Measurements from ENCODE around the gene MMP2.

Gene MMP2

DNA sequence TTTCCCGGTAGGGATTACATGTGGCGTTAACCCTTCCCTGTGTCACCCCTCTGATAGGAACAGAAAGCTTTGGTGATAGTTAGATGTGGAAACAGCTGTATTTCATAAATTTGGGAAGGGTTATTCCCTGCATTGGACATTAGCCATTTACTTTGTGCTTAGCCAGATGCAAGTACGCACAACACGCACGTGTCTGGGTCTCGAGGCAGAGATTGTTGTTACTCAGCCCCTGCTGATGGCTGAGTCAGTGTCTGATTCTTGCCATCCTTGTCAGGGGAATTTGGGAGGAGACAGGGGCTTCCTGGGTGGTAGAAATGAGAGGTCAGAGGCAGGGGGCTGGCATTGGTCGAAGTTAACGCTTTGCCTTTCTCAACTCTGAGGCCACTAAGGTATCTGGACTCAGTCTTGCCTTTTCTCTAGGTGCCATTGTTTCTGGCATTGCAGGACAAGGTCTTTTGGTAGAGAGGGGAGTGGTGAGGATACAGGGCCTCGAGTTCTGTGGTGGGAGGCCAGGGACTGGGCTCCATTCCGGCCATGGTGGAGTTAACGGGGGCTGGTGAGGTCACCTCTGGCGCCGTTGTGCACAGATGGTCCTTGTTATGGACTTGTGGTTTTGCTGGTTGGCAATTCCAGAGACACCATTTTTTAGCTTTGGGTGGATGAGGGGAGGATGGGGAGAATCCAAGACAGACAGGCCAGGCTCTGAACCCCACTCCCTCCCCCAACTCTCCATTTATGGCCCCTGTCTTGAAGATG, 8.2 kb downstream of the MMP2 start:
- Histone ChIP-seq H3K4me2 (ENCODE audit: low read depth, low read length, poor library complexity, severe bottlenecking) (no peak overlapping the region), H3K9me3 (ENCODE audit: insufficient read depth, low read length) (no peaks in the 10 kb centered on the region), H3K27ac (ENCODE audit: low read depth, low read length) (no peak overlapping the region), H3K36me3 (ENCODE audit: low read length) (no peaks in the 10 kb centered on the region), H3K4me3 (ENCODE audit: insufficient read depth, low read length, poor library complexity, severe bottlenecking) (no peak overlapping the region), H3K9me2 (replicated peaks; ENCODE audit: insufficient read depth, low read length) (no peaks in the 10 kb centered on the region), H3K79me2 (ENCODE audit: insufficient read depth, low read length) (no peaks in the 10 kb centered on the region), H3K9ac (ENCODE audit: low read length) (no peak overlapping the region), H4K20me1 (ENCODE audit: low read depth, low read length) (no peaks in the 10 kb centered on the region), H3F3A (ENCODE audit: insufficient read depth) (no peaks in the 10 kb centered on the region), H2AFZ (ENCODE audit: low read depth, low read length, severe bottlenecking) (no peak overlapping the region), H3K27me3 (ENCODE audit: low read length) (no peaks in the 10 kb centered on the region)
- no peak for TF ChIP-seq EZH2phosphoT487 (conservative IDR thresholded peaks at IDR 0.05; ENCODE audit: low read length)
- TF ChIP-seq CTCF (IDR thresholded peaks at IDR 0.05; ENCODE audit: insufficient read depth, low read length, poor library complexity, severe bottlenecking) = no peak

DNA sequence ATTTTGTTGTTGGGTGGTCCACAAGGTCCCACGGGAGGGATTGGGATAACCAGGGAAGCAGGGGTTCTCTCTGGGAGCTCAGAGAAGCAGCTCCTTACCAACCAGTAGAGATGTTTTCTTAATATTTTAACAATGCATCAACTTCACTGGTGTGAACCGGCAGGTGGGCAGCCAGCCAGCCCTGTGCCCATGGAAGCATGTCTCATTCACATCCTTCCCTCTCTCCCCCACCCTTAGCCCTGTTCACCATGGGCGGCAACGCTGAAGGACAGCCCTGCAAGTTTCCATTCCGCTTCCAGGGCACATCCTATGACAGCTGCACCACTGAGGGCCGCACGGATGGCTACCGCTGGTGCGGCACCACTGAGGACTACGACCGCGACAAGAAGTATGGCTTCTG, 9.3 kb downstream of the MMP2 start:
- no peak overlapping the region for H2AFZ ChIP-seq (ENCODE audit: low read depth, low read length, severe bottlenecking)
- H3K79me2 ChIP-seq (ENCODE audit: insufficient read depth, low read length) = no peaks in the 10 kb centered on the region
- H3K9me2 ChIP-seq (replicated peaks; ENCODE audit: insufficient read depth, low read length) = no peaks in the 10 kb centered on the region
- H3K27me3 ChIP-seq (ENCODE audit: low read length) = no peaks in the 10 kb centered on the region
- H3K4me3 ChIP-seq (ENCODE audit: insufficient read depth, low read length, poor library complexity, severe bottlenecking) = no peak overlapping the region
- no peaks in the 10 kb centered on the region for H3F3A ChIP-seq (ENCODE audit: insufficient read depth)
- no peaks in the 10 kb centered on the region for H3K36me3 ChIP-seq (ENCODE audit: low read length)
- no peak for TF ChIP-seq CTCF (IDR thresholded peaks at IDR 0.05; ENCODE audit: insufficient read depth, low read length, poor library complexity, severe bottlenecking)
- TF ChIP-seq EZH2phosphoT487 (conservative IDR thresholded peaks at IDR 0.05; ENCODE audit: low read length) = no peak
- no peaks in the 10 kb centered on the region for H3K9me3 ChIP-seq (ENCODE audit: insufficient read depth, low read length)
- no peaks in the 10 kb centered on the region for H4K20me1 ChIP-seq (ENCODE audit: low read depth, low read length)
- no peak overlapping the region for H3K27ac ChIP-seq (ENCODE audit: low read depth, low read length)
- no peak overlapping the region for H3K9ac ChIP-seq (ENCODE audit: low read length)
- H3K4me2 ChIP-seq (ENCODE audit: low read depth, low read length, poor library complexity, severe bottlenecking) = no peak overlapping the region

DNA sequence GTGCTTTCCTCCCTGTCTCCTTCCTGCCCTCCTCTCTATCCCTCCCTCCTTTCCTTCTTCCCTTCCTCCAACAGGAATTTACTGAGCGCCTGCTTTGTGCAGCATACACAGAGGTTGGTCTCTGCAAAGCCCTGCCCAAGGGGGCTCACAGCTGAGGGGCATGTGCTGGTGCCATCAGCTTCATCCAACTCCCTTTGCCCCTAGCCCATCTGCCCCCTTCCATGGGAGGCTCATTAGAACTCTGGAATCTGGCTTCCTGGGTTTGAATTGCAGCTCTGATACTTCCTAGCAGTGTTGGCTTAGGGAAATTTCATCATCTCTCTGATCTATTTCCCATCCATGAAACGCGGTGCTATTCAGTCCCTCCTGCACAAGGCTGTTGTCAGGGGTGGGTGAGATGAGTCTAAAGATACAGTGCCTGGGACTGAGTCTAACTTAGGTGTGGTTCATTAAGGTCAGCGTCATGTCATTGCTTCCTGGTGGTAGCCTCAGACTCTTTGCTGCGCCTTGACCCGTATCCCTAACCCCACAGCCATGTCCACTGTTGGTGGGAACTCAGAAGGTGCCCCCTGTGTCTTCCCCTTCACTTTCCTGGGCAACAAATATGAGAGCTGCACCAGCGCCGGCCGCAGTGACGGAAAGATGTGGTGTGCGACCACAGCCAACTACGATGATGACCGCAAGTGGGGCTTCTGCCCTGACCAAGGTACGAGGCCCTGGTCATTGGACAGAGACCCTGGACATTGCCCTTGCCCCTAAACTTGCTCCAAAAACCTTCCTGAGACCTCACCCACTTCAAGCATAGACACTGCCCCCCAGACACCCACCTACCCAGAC, 10.3 kb downstream of the MMP2 start:
- H3K4me3 ChIP-seq (ENCODE audit: insufficient read depth, low read length, poor library complexity, severe bottlenecking) = no peak overlapping the region
- no peak overlapping the region for H3K27ac ChIP-seq (ENCODE audit: low read depth, low read length)
- H3K27me3 ChIP-seq (ENCODE audit: low read length) = no peaks in the 10 kb centered on the region
- H2AFZ ChIP-seq (ENCODE audit: low read depth, low read length, severe bottlenecking) = no peak overlapping the region
- H3K9ac ChIP-seq (ENCODE audit: low read length) = no peak overlapping the region
- no peaks in the 10 kb centered on the region for H3K9me3 ChIP-seq (ENCODE audit: insufficient read depth, low read length)
- H3K36me3 ChIP-seq (ENCODE audit: low read length) = no peaks in the 10 kb centered on the region
- H3K4me2 ChIP-seq (ENCODE audit: low read depth, low read length, poor library complexity, severe bottlenecking) = no peak overlapping the region
- no peaks in the 10 kb centered on the region for H4K20me1 ChIP-seq (ENCODE audit: low read depth, low read length)
- no peaks in the 10 kb centered on the region for H3F3A ChIP-seq (ENCODE audit: insufficient read depth)
- no peaks in the 10 kb centered on the region for H3K79me2 ChIP-seq (ENCODE audit: insufficient read depth, low read length)
- H3K9me2 ChIP-seq (replicated peaks; ENCODE audit: insufficient read depth, low read length) = no peaks in the 10 kb centered on the region
- TF ChIP-seq EZH2phosphoT487 (conservative IDR thresholded peaks at IDR 0.05; ENCODE audit: low read length) (no peak), CTCF (IDR thresholded peaks at IDR 0.05; ENCODE audit: insufficient read depth, low read length, poor library complexity, severe bottlenecking) (no peak)
